Jurkat, Clone E6-1 (cell line): Measurements from ENCODE around the gene RHCG.

ENCODE experiments used
- DNase-seq: peaks from one replicate; pipeline ENCODE4 v3.0.0-alpha.2; 2011; ENCODE audit warnings: low read depth, low spot score
- H3K4me3 ChIP-seq: 2 replicates; pipeline ENCODE4 v1.5.1; 2011; ENCODE audit warnings: mild to moderate bottlenecking, low read length, control low read depth, moderate library complexity

The RHCG gene

GRCh38 chr15:89450076-89451006, 46.0 kb downstream of the RHCG start:
- no peak for DNase-seq

GRCh38 chr15:89448825-89449224, 47.6 kb downstream of the RHCG start:
- H3K4me3 ChIP-seq: no peak overlapping the region
- no peak for DNase-seq

More at GRCh38 chr15:89450076-89451006, 46.0 kb downstream of the RHCG start:
- H3K4me3 ChIP-seq: no peak overlapping the region

- no peak overlapping the region for H3K4me3 ChIP-seq
- DNase-seq: no peak
These were observed 48.7 kb downstream of the RHCG start for GRCh38 chr15:89447676-89448075.

GRCh38 chr15:89446255-89446891, 50.0 kb downstream of the RHCG start:
- no peak overlapping the region for H3K4me3 ChIP-seq
- no peak for DNase-seq

GRCh38 chr15:89445518-89445917, 50.9 kb downstream of the RHCG start:
- no peak overlapping the region for H3K4me3 ChIP-seq
- DNase-seq: no peak

GRCh38 chr15:89444241-89445225, 51.9 kb downstream of the RHCG start:
- no peak for DNase-seq

GRCh38 chr15:89443581-89443980, 52.8 kb downstream of the RHCG start:
- no peak for DNase-seq

More at GRCh38 chr15:89444241-89445225, 51.9 kb downstream of the RHCG start:
- no peak overlapping the region for H3K4me3 ChIP-seq

GRCh38 chr15:89442671-89443307, 53.6 kb downstream of the RHCG start:
- peak; percentile 23 for DNase-seq
- no peak overlapping the region for H3K4me3 ChIP-seq

More at GRCh38 chr15:89443581-89443980, 52.8 kb downstream of the RHCG start:
- H3K4me3 ChIP-seq: no peak overlapping the region

GRCh38 chr15:89442155-89442554, 54.2 kb downstream of the RHCG start:
- no peak for DNase-seq

GRCh38 chr15:89441295-89441812, 55.0 kb downstream of the RHCG start:
- no peak for DNase-seq
- H3K4me3 ChIP-seq: no peak overlapping the region

More at GRCh38 chr15:89442155-89442554, 54.2 kb downstream of the RHCG start:
- no peak overlapping the region for H3K4me3 ChIP-seq

- H3K4me3 ChIP-seq: no peak overlapping the region
- DNase-seq: no peak
These were observed 56.6 kb downstream of the RHCG start for GRCh38 chr15:89439764-89440163.

- H3K4me3 ChIP-seq: no peak overlapping the region
- DNase-seq: no peak
These were observed 59.6 kb downstream of the RHCG start for GRCh38 chr15:89436560-89437311.

GRCh38 chr15:89435362-89435761, 61.0 kb downstream of the RHCG start:
- DNase-seq: no peak
- no peak overlapping the region for H3K4me3 ChIP-seq

- no peak overlapping the region for H3K4me3 ChIP-seq
- DNase-seq: no peak
These were observed 62.7 kb downstream of the RHCG start for GRCh38 chr15:89433686-89434085.

- H3K4me3 ChIP-seq: no peak overlapping the region
- DNase-seq: peak; percentile 37
These were observed 65.6 kb downstream of the RHCG start for GRCh38 chr15:89430530-89431341.

GRCh38 chr15:89429986-89430385, 66.4 kb downstream of the RHCG start:
- H3K4me3 ChIP-seq: no peak overlapping the region
- no peak for DNase-seq

- DNase-seq: no peak
- no peak overlapping the region for H3K4me3 ChIP-seq
These were observed 67.4 kb downstream of the RHCG start for GRCh38 chr15:89429023-89429422.
